Measurements from ENCODE around the gene GLUL. TPM values are rescaled to one million over a fixed set of nuclear protein-coding genes. Genes with fewer than 3 reads are reported as not detected.
A peak's percentile ranks its signal among the peaks of the same experiment; 100 is the strongest.

GLUL gene
- total RNA-seq, 4 donors from 2014 or later = 2,071 to 4,011 (median 3,051) TPM

- peaks cover 0 to 3% (median 0%) of the 10 kb centered on the region in 4 donors for H3K27me3 ChIP-seq
- H3K36me3 ChIP-seq = no peaks in the 10 kb centered on the region
- H3K4me3 ChIP-seq = no peak within 1 kb of the TSS
- intact Hi-C loops (cut with DNase I) = no loop called here
- no peak for TF ChIP-seq POLR2A (IDR thresholded peaks at IDR 0.05; ENCODE audit: low read depth)
- no peak for TF ChIP-seq POLR2AphosphoS5 (IDR thresholded peaks at IDR 0.05)
- TF ChIP-seq EP300 (IDR thresholded peaks at IDR 0.05) = no peak
- no peak for TF ChIP-seq CTCF (IDR thresholded peaks at IDR 0.05)
- peaks cover 12 to 26% (median 19%) of the 10 kb centered on the region in 4 donors for H3K4me1 ChIP-seq
- no peak for DNase-seq (ENCODE audit: extremely low spot score)
- H3K9me3 ChIP-seq = peaks cover 0 to 2% (median under 1%) of the 10 kb centered on the region in 4 donors
- 96% methylated on average over 4 of the region's 4 CpGs for WGBS
- no peak within 1 kb of the TSS for H3K27ac ChIP-seq (replicated peaks in 1 of 4)
These were observed 9.0 kb upstream of the GLUL start, which contains the start of gene TEDDM1 for GRCh38 chr1:182400567-182400966. TSS of gene TEDDM1 (minus strand) at chr1:182400667. CDS start at chr1:182400485, 182 bp downstream.

GRCh38 chr1:182397653-182398393, 6.2 kb upstream of the GLUL start:
- Histone ChIP-seq H3K36me3 (no peaks in the 10 kb centered on the region), H3K4me1 (peaks cover 20 to 42% (median 29%) of the 10 kb centered on the region in 4 donors), H3K27me3 (no peaks in the 10 kb centered on the region), H3K9me3 (no peaks in the 10 kb centered on the region), H3K4me3 (no peak overlapping the region), H3K27ac (replicated peaks in 1 of 4) (no peak overlapping the region)
- no peak for DNase-seq (ENCODE audit: extremely low spot score)
- WGBS = 81% methylated on average over 8 of the region's 8 CpGs
- intact Hi-C loops (cut with DNase I) = loop anchor here (2.0 to 10.0 kb wide), 2 partner anchors 313 to 1237 kb away; partner anchors contain the start of gene ARPC5
- TF ChIP-seq POLR2A (IDR thresholded peaks at IDR 0.05; ENCODE audit: low read depth) = no peak
- no peak for TF ChIP-seq EP300 (IDR thresholded peaks at IDR 0.05)
- TF ChIP-seq CTCF (IDR thresholded peaks at IDR 0.05) = no peak
- TF ChIP-seq POLR2AphosphoS5 (IDR thresholded peaks at IDR 0.05) = no peak

- Histone ChIP-seq H3K9me3 (no peaks in the 10 kb centered on the region), H3K27ac (replicated peaks in 1 of 4) (peak overlapping the region in 2 of 4 donors; percentile 11 to 25), H3K27me3 (peaks cover 0 to 4% (median 0%) of the 10 kb centered on the region in 4 donors), H3K4me1 (peaks cover 26 to 48% (median 36%) of the 10 kb centered on the region in 4 donors), H3K36me3 (peaks cover 0 to 4% (median under 1%) of the 10 kb centered on the region in 4 donors), H3K4me3 (no peak overlapping the region)
- intact Hi-C loops (cut with DNase I) = loop anchor here (1.0 to 10.0 kb wide), 3 partner anchors 253 to 1239 kb away; partner anchors contain the start of gene ARPC5
- WGBS = 84% methylated on average over 3 of the region's 3 CpGs
- no peak for DNase-seq (ENCODE audit: extremely low spot score)
- TF ChIP-seq EP300 (IDR thresholded peaks at IDR 0.05) = no peak
- TF ChIP-seq CTCF (IDR thresholded peaks at IDR 0.05) = no peak
- TF ChIP-seq POLR2A (IDR thresholded peaks at IDR 0.05; ENCODE audit: low read depth) = no peak
- no peak for TF ChIP-seq POLR2AphosphoS5 (IDR thresholded peaks at IDR 0.05)
These were observed 4.3 kb upstream of the GLUL start for GRCh38 chr1:182395906-182396305.

- Histone ChIP-seq H3K36me3 (peaks cover 7 to 17% (median 9%) of the 10 kb centered on the region in 4 donors), H3K27ac (replicated peaks in 1 of 4) (peak overlapping the region in 3 of 4 donors; percentile 3 to 99 (median 99)), H3K27me3 (peaks cover 0 to 4% (median 0%) of the 10 kb centered on the region in 4 donors), H3K4me3 (no peak overlapping the region), H3K4me1 (peaks cover 26 to 48% (median 36%) of the 10 kb centered on the region in 4 donors), H3K9me3 (no peaks in the 10 kb centered on the region)
- intact Hi-C loops (cut with DNase I) = loop anchor here (5.0 to 10.0 kb wide), 2 partner anchors 187 to 1241 kb away; partner anchors contain the start of gene ARPC5
- no peak for DNase-seq (ENCODE audit: extremely low spot score)
- 48% methylated on average over 5 of the region's 5 CpGs for WGBS
- TF ChIP-seq CTCF (IDR thresholded peaks at IDR 0.05) = no peak
- no peak for TF ChIP-seq POLR2A (IDR thresholded peaks at IDR 0.05; ENCODE audit: low read depth)
These were observed 2.6 kb upstream of the GLUL start for GRCh38 chr1:182394055-182394775.
